ENCODE measurements around the gene POLD3. TPM values are rescaled to one million over a fixed set of nuclear protein-coding genes. Genes with fewer than 3 reads are reported as not detected.

Gene POLD3, protein sequence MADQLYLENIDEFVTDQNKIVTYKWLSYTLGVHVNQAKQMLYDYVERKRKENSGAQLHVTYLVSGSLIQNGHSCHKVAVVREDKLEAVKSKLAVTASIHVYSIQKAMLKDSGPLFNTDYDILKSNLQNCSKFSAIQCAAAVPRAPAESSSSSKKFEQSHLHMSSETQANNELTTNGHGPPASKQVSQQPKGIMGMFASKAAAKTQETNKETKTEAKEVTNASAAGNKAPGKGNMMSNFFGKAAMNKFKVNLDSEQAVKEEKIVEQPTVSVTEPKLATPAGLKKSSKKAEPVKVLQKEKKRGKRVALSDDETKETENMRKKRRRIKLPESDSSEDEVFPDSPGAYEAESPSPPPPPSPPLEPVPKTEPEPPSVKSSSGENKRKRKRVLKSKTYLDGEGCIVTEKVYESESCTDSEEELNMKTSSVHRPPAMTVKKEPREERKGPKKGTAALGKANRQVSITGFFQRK
- 11.3 and 20.0 TPM in 2 replicates for total RNA-seq

DNA sequence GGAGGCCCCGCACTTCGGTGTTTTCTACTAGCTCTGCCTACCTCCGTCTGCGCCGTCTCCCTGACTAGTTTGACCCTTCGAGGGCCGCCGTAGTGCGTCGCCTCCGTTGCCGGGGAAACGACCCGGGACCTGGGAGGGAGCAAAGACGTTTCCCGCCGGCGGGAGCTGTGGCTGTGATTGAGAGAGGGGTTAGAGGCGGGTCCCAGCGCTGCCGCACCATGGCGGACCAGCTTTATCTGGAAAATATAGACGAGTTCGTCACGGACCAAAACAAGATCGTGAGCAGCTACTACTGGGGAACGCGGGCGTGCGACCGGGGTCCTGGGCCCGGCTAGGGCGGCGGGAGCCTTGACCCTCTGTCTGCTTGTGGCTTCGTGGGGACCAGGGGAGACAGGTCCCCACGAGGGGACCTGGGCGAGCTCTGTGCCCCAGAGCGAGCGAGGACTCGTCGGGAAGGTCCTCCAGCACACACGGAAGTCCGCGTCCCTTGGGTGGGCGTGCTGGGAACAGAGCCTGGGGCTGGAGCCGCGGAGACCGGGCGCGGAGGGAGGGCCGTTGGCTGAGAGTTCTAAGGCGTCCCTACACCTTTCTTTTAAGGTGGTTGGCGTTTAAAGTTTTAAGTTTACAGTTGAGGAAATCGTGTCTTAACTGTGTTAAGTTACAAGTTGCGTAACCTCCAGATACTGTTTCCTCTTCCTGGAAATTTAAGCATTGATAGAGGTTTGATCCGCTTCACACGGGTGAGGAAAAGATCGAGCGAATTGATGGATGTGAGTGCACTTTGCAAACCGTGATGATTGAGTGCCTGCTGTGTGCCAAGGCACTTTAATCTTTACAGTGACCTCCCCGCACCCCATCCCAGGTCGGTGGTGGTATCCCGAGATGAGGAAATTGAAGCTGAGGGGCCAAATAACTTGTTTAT, at the start of gene POLD3:
POLD3 (plus strand) TSS at position 142 of the 922 bp plus-strand sequence; CDS start at position 219, 77 bp downstream.

Other genes with a start within 250 kb of the POLD3 start
- 0.74 and 1.2 TPM in 2 replicates for gene PGM2L1, start 194.1 kb upstream of the POLD3 start, total RNA-seq
- gene KCNE3, start 125.0 kb upstream of the POLD3 start, total RNA-seq: 0.45 and 1.2 TPM in 2 replicates
- gene LIPT2, start 98.9 kb upstream of the POLD3 start, total RNA-seq: 3.0 and 4.0 TPM in 2 replicates
- not detected in 2 replicates for gene CHRDL2, start 138.8 kb downstream of the POLD3 start, total RNA-seq
- gene RNF169, start 156.3 kb downstream of the POLD3 start, total RNA-seq: 7.9 and 10.3 TPM in 2 replicates

Measured in bronchus fibroblast of lung (primary cell).